ENCODE measurements around the gene TP63.
"Not testable (repeated sequence)": the region's sequence is repeated elsewhere in the genome, so short reads cannot be mapped to it uniquely, and the experiment has no call there.

Gene TP63

DNA sequence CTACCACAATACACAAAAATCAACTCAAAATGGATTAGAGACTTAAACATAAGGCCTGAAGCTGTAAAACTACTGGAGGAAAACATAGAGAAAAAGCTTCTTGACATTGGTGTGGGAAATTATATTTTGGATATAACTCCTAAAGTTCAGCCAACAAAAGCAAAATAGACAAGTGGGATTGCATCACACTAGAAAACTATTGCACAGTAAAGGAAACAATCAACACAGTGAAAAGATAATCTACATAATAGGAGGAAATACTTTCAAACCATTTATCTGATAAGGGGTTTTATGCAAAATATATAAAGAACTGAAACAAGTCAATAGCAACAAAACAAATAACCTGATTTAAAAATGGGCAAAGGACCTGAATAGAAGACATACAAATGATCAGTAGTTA, 37.6 kb upstream of the TP63 start:
- TF ChIP-seq POLR2AphosphoS5 (IDR thresholded peaks at IDR 0.05; ENCODE audit: low read depth, low read length) (no peak), TAF1 (IDR thresholded peaks at IDR 0.05; ENCODE audit: low read depth, low read length) (no peak), POLR2A (IDR thresholded peaks at IDR 0.05; ENCODE audit: low read depth, low read length) (no peak), SPI1 (IDR thresholded peaks at IDR 0.05; ENCODE audit: low read depth, low read length) (no peak), PAX5 (IDR thresholded peaks at IDR 0.05; ENCODE audit: insufficient read depth, low read length, severe bottlenecking) (no peak), POU2F2 (IDR thresholded peaks at IDR 0.05; ENCODE audit: low read depth, low read length) (no peak)
- no peak for FAIRE-seq
- no peak for DNase-seq (ENCODE audit: insufficient read length, low spot score)

- FAIRE-seq; DNase-seq (ENCODE audit: insufficient read length, low spot score): not testable (repeated sequence)
Observed at GRCh38 chr3:189596078-189596979, 34.9 kb upstream of the TP63 start.

DNA sequence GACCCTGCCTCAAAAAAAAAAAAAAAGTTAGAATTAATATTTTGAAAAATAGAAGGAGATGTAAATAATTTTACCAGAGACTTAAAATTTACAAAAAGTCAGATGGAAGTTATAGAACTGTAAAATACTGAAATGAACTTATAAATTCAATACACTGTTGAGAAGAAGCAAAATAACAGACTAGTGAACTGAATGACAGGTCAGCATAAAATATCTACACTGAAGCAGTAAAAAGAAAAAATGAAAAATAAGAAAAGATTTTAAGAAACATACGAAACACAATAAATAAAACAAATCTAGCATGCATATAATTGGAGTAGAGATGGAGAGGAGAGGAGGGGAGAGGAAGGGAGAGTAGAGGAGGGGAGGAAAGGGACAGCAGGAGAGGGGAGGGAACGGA, 33.3 kb upstream of the TP63 start:
- TF ChIP-seq POLR2A (IDR thresholded peaks at IDR 0.05; ENCODE audit: low read depth, low read length), result no peak
- TF ChIP-seq SPI1 (IDR thresholded peaks at IDR 0.05; ENCODE audit: low read depth, low read length), result no peak
- no peak for TF ChIP-seq TAF1 (IDR thresholded peaks at IDR 0.05; ENCODE audit: low read depth, low read length)
- TF ChIP-seq POU2F2 (IDR thresholded peaks at IDR 0.05; ENCODE audit: low read depth, low read length), result no peak
- TF ChIP-seq PAX5 (IDR thresholded peaks at IDR 0.05; ENCODE audit: insufficient read depth, low read length, severe bottlenecking), result no peak
- no peak for TF ChIP-seq POLR2AphosphoS5 (IDR thresholded peaks at IDR 0.05; ENCODE audit: low read depth, low read length)
- FAIRE-seq, result no peak
- no peak for DNase-seq (ENCODE audit: insufficient read length, low spot score)

GRCh38 chr3:189598530-189599225, 32.5 kb upstream of the TP63 start:
- FAIRE-seq (no peak), DNase-seq (ENCODE audit: insufficient read length, low spot score) (no peak)
- TF ChIP-seq TAF1 (IDR thresholded peaks at IDR 0.05; ENCODE audit: low read depth, low read length) (no peak), POU2F2 (IDR thresholded peaks at IDR 0.05; ENCODE audit: low read depth, low read length) (no peak)

DNA sequence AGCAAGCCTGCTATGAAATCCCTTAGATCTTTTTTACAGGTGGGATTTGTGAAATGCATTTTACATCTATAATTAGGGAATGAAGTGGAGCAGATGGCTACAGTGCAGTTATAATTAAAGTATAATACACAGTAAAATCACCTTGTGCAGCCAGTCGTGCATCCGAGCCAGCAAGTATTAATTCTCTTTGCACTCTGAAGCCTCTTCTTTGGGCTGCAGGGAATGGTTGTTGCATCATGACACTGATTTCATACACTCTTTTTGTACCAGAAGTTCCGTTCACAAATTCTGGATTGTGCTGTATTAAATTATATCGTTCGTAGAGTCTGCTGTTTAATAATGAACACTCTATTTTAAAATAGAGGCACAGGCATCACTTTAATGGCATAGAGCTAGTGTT, 28.7 kb upstream of the TP63 start:
- DNase-seq (ENCODE audit: insufficient read length, low spot score) (no peak), FAIRE-seq (no peak)
- TF ChIP-seq TAF1 (IDR thresholded peaks at IDR 0.05; ENCODE audit: low read depth, low read length), result no peak
- TF ChIP-seq SPI1 (IDR thresholded peaks at IDR 0.05; ENCODE audit: low read depth, low read length), result no peak
- TF ChIP-seq POU2F2 (IDR thresholded peaks at IDR 0.05; ENCODE audit: low read depth, low read length), result no peak
- TF ChIP-seq POLR2AphosphoS5 (IDR thresholded peaks at IDR 0.05; ENCODE audit: low read depth, low read length), result no peak
- no peak for TF ChIP-seq PAX5 (IDR thresholded peaks at IDR 0.05; ENCODE audit: insufficient read depth, low read length, severe bottlenecking)
- no peak for TF ChIP-seq POLR2A (IDR thresholded peaks at IDR 0.05; ENCODE audit: low read depth, low read length)

DNA sequence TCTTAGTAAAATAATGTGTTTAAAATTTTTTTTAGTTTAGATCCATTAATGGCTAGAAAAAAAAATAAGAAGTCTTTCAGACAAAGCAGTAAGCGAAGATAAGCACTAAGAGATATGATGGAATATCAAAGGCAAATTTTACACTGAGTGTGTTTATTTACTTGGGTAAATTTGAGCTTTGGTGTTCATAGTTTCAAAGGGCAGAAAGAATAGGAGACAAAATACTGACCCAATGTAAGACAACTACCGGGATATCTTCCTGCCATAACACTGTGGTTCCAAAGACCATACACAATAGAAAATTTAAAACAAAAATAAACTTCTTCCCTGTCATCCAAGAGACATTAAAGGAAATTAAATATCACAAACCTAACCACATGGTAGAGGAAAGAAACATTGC, 25.5 kb upstream of the TP63 start:
- FAIRE-seq, result no peak
- no peak for TF ChIP-seq PAX5 (IDR thresholded peaks at IDR 0.05; ENCODE audit: insufficient read depth, low read length, severe bottlenecking)
- no peak for TF ChIP-seq SPI1 (IDR thresholded peaks at IDR 0.05; ENCODE audit: low read depth, low read length)
- TF ChIP-seq TAF1 (IDR thresholded peaks at IDR 0.05; ENCODE audit: low read depth, low read length), result no peak
- no peak for TF ChIP-seq POLR2A (IDR thresholded peaks at IDR 0.05; ENCODE audit: low read depth, low read length)
- TF ChIP-seq POU2F2 (IDR thresholded peaks at IDR 0.05; ENCODE audit: low read depth, low read length), result no peak
- no peak for TF ChIP-seq POLR2AphosphoS5 (IDR thresholded peaks at IDR 0.05; ENCODE audit: low read depth, low read length)
- no peak for DNase-seq (ENCODE audit: insufficient read length, low spot score)

DNA sequence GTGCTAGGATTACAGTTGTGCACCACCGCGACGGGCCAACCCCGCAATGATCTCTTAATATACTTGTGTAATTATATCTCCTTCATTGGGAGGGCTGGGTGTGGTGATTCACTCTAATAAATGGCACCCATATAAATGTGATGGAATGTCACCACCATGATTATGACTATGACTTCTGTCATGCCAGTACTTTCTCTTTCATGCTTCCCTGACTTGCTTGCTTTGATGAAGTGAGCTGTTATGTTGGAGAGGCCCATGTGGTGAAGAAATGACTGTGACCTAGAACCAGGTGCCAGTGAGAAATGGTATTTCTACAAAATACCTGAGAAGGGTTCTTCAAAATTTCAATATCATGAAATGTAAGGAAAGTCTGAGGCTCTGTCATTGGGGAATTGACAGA, 24.4 kb upstream of the TP63 start:
- FAIRE-seq (no peak), DNase-seq (ENCODE audit: insufficient read length, low spot score) (no peak)
- TF ChIP-seq SPI1 (IDR thresholded peaks at IDR 0.05; ENCODE audit: low read depth, low read length) (no peak), POU2F2 (IDR thresholded peaks at IDR 0.05; ENCODE audit: low read depth, low read length) (no peak), TAF1 (IDR thresholded peaks at IDR 0.05; ENCODE audit: low read depth, low read length) (no peak), POLR2A (IDR thresholded peaks at IDR 0.05; ENCODE audit: low read depth, low read length) (no peak), PAX5 (IDR thresholded peaks at IDR 0.05; ENCODE audit: insufficient read depth, low read length, severe bottlenecking) (no peak), POLR2AphosphoS5 (IDR thresholded peaks at IDR 0.05; ENCODE audit: low read depth, low read length) (no peak)

DNA sequence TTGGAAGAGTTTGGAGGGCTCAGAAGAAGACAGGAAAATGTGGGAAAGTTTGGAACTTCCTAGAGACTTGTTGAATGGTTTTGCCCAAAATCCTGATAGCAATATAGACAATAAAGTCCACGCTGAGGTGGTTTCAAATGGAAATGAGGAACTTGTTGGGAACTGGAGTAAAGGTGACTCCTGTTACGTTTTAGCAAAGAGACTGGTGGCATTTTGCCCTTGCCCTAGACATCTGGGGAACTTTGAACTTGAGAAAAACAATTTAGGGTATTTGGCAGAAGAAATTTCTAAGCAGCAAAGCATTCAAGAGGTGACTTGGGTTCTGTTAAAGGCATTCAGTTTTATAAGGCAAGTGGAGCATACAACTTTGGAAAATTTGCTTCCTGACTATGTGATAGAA, 18.5 kb upstream of the TP63 start:
- not testable (repeated sequence) for FAIRE-seq; DNase-seq (ENCODE audit: insufficient read length, low spot score)

DNA sequence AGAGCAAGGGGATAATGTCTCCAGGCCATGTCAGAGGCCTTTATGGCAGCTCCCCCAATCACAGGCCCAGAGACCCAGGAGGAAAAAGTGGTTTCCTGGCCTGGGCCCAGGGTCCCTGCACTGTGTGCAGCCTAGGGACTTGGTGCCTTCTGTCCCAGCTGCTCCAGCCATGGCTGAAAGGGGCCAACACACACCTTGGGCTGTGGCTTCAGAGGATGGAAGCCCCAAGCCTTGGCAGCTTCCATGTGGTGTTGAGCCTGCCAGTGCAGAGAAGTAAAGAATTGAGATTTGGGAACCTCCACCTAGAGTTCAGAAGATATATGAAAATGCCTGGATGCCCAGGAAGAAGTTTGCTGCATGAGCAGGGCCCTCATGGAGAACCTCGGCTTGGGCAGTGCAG, 18.1 kb upstream of the TP63 start:
- TF ChIP-seq POU2F2 (IDR thresholded peaks at IDR 0.05; ENCODE audit: low read depth, low read length) (no peak), PAX5 (IDR thresholded peaks at IDR 0.05; ENCODE audit: insufficient read depth, low read length, severe bottlenecking) (no peak), SPI1 (IDR thresholded peaks at IDR 0.05; ENCODE audit: low read depth, low read length) (no peak), POLR2AphosphoS5 (IDR thresholded peaks at IDR 0.05; ENCODE audit: low read depth, low read length) (no peak), POLR2A (IDR thresholded peaks at IDR 0.05; ENCODE audit: low read depth, low read length) (no peak), TAF1 (IDR thresholded peaks at IDR 0.05; ENCODE audit: low read depth, low read length) (no peak)
- DNase-seq (ENCODE audit: insufficient read length, low spot score) (no peak), FAIRE-seq (no peak)

GRCh38 chr3:189621948-189622603, 9.1 kb upstream of the TP63 start:
- DNase-seq (ENCODE audit: insufficient read length, low spot score) (no peak), FAIRE-seq (no peak)
- TF ChIP-seq POU2F2 (IDR thresholded peaks at IDR 0.05; ENCODE audit: low read depth, low read length), result no peak
- no peak for TF ChIP-seq SPI1 (IDR thresholded peaks at IDR 0.05; ENCODE audit: low read depth, low read length)
- no peak for TF ChIP-seq TAF1 (IDR thresholded peaks at IDR 0.05; ENCODE audit: low read depth, low read length)
- TF ChIP-seq POLR2A (IDR thresholded peaks at IDR 0.05; ENCODE audit: low read depth, low read length), result no peak
- TF ChIP-seq PAX5 (IDR thresholded peaks at IDR 0.05; ENCODE audit: insufficient read depth, low read length, severe bottlenecking), result no peak
- no peak for TF ChIP-seq POLR2AphosphoS5 (IDR thresholded peaks at IDR 0.05; ENCODE audit: low read depth, low read length)

Measured in GM12891 (cell line).